Hepatocyte (in vitro differentiated cells): ENCODE measurements around the gene TTYH2. TPM values are rescaled to one million over a fixed set of nuclear protein-coding genes. Genes with fewer than 3 reads are reported as not detected.

ENCODE experiments used
- DNase-seq: peaks from one replicate; pipeline ENCODE4 v3.0.0-alpha.2; 2016; ENCODE audit warnings: low spot score
- H2AFZ ChIP-seq: fragments of 200-600 bp; sonication (generic); 2 replicates; pipeline ENCODE4 v1.6.0; 2016; ENCODE audit warnings: antibody characterized with exemption, mild to moderate bottlenecking
- H3K27ac ChIP-seq: fragments of 200-600 bp; sonication (generic); 2 replicates; pipeline ENCODE4 v1.5.1; 2016; ENCODE audit warnings: mild to moderate bottlenecking
- H3K27me3 ChIP-seq: fragments of 200-600 bp; sonication (generic); 2 replicates; pipeline ENCODE4 v1.6.1; 2016
- H3K36me3 ChIP-seq: fragments of 200-600 bp; sonication (generic); replicated peaks from 2 replicates; pipeline ENCODE4 v1.5.1; 2016; ENCODE audit warnings: low read depth; ENCODE audit not compliant: insufficient read depth
- H3K4me1 ChIP-seq: fragments of 200-600 bp; sonication (generic); 2 replicates; pipeline ENCODE4 v1.5.1; 2016; ENCODE audit warnings: mild to moderate bottlenecking, moderate library complexity; ENCODE audit not compliant: insufficient read depth
- H3K4me2 ChIP-seq: fragments of 200-600 bp; sonication (generic); 2 replicates; pipeline ENCODE4 v1.6.0; 2016
- H3K4me3 ChIP-seq: fragments of 200-600 bp; sonication (generic); 2 replicates; pipeline ENCODE4 v1.5.1; 2016; ENCODE audit warnings: mild to moderate bottlenecking
- H3K79me2 ChIP-seq: fragments of 200-600 bp; sonication (generic); 2 replicates; pipeline ENCODE4 v1.6.0; 2017; ENCODE audit warnings: mild to moderate bottlenecking
- H3K9me2 ChIP-seq: fragments of 200-600 bp; sonication (generic); replicated peaks from 2 replicates; pipeline ENCODE4 v1.6.0; 2017; ENCODE audit warnings: mild to moderate bottlenecking; ENCODE audit not compliant: insufficient read depth
- H3K9me3 ChIP-seq: fragments of 200-600 bp; sonication (generic); 2 replicates; pipeline ENCODE4 v1.5.1; 2016; ENCODE audit warnings: low read depth, mild to moderate bottlenecking
- H4K20me1 ChIP-seq: fragments of 200-600 bp; sonication (generic); 2 replicates; pipeline ENCODE4 v1.6.0; 2016; ENCODE audit warnings: mild to moderate bottlenecking; ENCODE audit not compliant: insufficient read depth, poor library complexity, severe bottlenecking
- EZH2 ChIP-seq: fragments of 200-600 bp; sonication (generic); IDR thresholded peaks from 2 replicates; pipeline ENCODE4 v1.6.1; 2016; ENCODE audit warnings: antibody characterized with exemption, mild to moderate bottlenecking, borderline replicate concordance
- EZH2phosphoT487 ChIP-seq: fragments of 200-600 bp; sonication (generic); IDR thresholded peaks from one replicate; pipeline ENCODE4 v1.6.1; 2018; ENCODE audit warnings: antibody characterized with exemption, mild to moderate bottlenecking, low read depth, moderate library complexity; ENCODE audit not compliant: unreplicated experiment, severe bottlenecking
- WGBS: methylation state at CpG from one replicate; pipeline ENCODE4 v1.1.6; 2016; ENCODE audit warnings: low lambda C conversion rate; ENCODE audit errors: missing lambda C conversion rate; 5-methylcytosine and 5-hydroxymethylcytosine counted together
- polyA plus RNA-seq: library from polyadenylated mRNA; unstranded; fragments of >200 nt; fragmentation: Nextera tagmentation; extraction: Ambion mirVana; gene quantifications from 2 replicates; pipeline ENCODE4 v1.2.1, GENCODE V29; 2016
- total RNA-seq: library from RNA; depleted of rRNA; stranded (reverse); fragments of >200 nt; gene quantifications from 2 replicates; pipeline ENCODE4 v1.2.3, GENCODE V29; 2014
- TF ChIP-seq, protein P1 (sequence below): fragments of 200-600 bp; sonication (generic); IDR thresholded peaks from 2 replicates; pipeline ENCODE4 v1.5.1; 2016; ENCODE audit warnings: antibody characterized with exemption, mild to moderate bottlenecking; ENCODE audit not compliant: poor library complexity

Gene TTYH2
- total and polyA plus RNA-seq, 2 experiments from 2014 or later, result 7.4 to 7.8 TPM

DNA sequence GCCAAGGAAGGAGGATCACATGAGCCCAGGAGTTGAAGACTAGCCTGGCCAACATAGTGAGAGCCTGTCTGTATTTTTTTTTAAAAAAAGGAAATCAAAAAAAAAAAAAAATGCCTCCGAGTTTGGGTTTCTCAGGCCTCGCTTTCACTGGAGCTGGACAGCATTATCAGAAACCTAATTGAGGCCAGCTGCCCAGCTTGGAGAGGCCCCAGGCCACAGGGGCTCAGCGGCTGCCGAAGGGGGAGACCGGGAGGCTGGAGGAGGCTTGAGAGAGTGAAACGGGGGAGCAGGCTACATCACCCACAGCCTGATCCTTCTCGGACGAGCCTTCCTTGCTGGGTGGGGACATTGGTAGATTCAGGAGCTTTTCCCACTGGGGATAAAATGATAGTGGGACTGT lies 5.1 kb downstream of the TTYH2 start:
- Histone ChIP-seq H4K20me1 (no peaks in the 10 kb centered on the region), H2AFZ (no peak overlapping the region), H3K4me2 (no peak overlapping the region), H3K4me1 (peaks cover 14% of the 10 kb centered on the region), H3K36me3 (no peaks in the 10 kb centered on the region), H3K27me3 (no peaks in the 10 kb centered on the region), H3K27ac (no peak overlapping the region), H3K4me3 (no peak overlapping the region), H3K9me2 (no peaks in the 10 kb centered on the region), H3K79me2 (no peaks in the 10 kb centered on the region), H3K9me3 (no peaks in the 10 kb centered on the region)
- DNase-seq, result no peak
- TF ChIP-seq EZH2 (no peak), EZH2phosphoT487 (no peak)
- TF ChIP-seq, protein P1, sequence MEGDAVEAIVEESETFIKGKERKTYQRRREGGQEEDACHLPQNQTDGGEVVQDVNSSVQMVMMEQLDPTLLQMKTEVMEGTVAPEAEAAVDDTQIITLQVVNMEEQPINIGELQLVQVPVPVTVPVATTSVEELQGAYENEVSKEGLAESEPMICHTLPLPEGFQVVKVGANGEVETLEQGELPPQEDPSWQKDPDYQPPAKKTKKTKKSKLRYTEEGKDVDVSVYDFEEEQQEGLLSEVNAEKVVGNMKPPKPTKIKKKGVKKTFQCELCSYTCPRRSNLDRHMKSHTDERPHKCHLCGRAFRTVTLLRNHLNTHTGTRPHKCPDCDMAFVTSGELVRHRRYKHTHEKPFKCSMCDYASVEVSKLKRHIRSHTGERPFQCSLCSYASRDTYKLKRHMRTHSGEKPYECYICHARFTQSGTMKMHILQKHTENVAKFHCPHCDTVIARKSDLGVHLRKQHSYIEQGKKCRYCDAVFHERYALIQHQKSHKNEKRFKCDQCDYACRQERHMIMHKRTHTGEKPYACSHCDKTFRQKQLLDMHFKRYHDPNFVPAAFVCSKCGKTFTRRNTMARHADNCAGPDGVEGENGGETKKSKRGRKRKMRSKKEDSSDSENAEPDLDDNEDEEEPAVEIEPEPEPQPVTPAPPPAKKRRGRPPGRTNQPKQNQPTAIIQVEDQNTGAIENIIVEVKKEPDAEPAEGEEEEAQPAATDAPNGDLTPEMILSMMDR, result no peak
- 61% methylated on average over 8 of the region's 8 CpGs for WGBS

DNA sequence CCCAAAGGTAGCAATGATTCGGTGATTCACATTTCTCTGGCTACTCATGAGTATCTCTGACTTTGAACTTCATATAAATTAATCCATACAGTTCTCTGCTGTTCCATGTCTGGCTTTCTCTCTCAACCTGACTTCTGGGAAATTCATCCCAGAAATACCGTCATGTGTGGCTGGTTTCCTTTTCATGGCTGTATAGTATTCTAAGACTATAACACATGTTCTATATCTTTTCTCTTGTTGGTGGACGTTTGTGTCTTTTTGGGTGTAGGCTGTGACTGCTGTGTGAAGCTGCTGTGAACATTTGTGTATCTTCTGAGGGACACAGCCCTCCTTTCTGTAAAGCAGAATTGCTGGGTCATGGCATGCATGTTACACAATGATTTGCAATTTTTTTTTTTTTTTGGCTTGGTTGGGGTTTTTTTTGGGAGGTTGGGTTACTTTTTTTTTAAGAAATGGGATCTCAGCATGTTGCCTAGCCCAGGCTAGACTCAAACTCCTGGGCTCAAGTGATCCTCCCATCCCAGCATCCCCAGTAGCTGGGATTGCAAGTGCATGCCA lies 6.3 kb downstream of the TTYH2 start:
- Histone ChIP-seq H4K20me1 (no peaks in the 10 kb centered on the region), H3K79me2 (no peaks in the 10 kb centered on the region), H3K9me2 (no peaks in the 10 kb centered on the region), H2AFZ (no peak overlapping the region), H3K9me3 (no peaks in the 10 kb centered on the region), H3K4me1 (peaks cover 2% of the 10 kb centered on the region), H3K27ac (no peak overlapping the region), H3K27me3 (no peaks in the 10 kb centered on the region), H3K36me3 (no peaks in the 10 kb centered on the region), H3K4me2 (no peak overlapping the region), H3K4me3 (no peak overlapping the region)
- 89% methylated on average over 3 of the region's 3 CpGs for WGBS
- TF ChIP-seq, protein P1, result no peak
- TF ChIP-seq EZH2phosphoT487 (no peak), EZH2 (no peak)
- no peak for DNase-seq

DNA sequence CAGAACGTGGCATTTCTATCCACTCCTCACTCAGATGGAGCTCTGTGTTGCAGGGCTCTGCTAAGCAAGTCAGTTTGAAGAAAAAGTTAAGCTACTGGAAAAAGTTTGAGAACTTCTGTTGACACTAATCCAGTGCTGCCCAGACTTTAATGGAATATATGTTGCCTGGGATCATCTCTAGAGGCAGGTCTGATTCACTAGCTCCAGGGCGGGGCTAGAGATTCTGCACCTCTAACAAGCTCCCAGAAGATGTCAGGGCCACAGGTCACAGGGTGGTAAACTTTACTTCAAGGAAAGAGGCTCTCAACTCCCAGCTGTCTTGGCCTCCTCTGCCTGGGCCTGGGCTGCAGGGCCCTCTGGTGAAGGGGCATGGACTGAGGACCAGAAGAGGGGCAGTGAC lies 6.8 kb downstream of the TTYH2 start:
- no peak for TF ChIP-seq EZH2
- no peak for TF ChIP-seq EZH2phosphoT487
- TF ChIP-seq, protein P1, result no peak
- no peaks in the 10 kb centered on the region for H3K9me2 ChIP-seq
- H3K79me2 ChIP-seq, result no peaks in the 10 kb centered on the region
- H3K36me3 ChIP-seq, result no peaks in the 10 kb centered on the region
- 60% methylated on average over 2 of the region's 2 CpGs for WGBS
- H3K27ac ChIP-seq, result no peak overlapping the region
- H3K27me3 ChIP-seq, result no peaks in the 10 kb centered on the region
- H2AFZ ChIP-seq, result no peak overlapping the region
- H4K20me1 ChIP-seq, result no peaks in the 10 kb centered on the region
- H3K4me1 ChIP-seq, result no peaks in the 10 kb centered on the region
- H3K9me3 ChIP-seq, result no peaks in the 10 kb centered on the region
- H3K4me2 ChIP-seq, result no peak overlapping the region
- H3K4me3 ChIP-seq, result no peak overlapping the region
- no peak for DNase-seq
